Left forelimb (tissue), 1 donor: ENCODE measurements around the gene KPNA1.

Experiments used
- DNase-seq: peaks from one replicate; pipeline ENCODE4 v3.0.0-alpha.2; 2018; ENCODE audit warnings: low spot score

KPNA1 gene

DNA sequence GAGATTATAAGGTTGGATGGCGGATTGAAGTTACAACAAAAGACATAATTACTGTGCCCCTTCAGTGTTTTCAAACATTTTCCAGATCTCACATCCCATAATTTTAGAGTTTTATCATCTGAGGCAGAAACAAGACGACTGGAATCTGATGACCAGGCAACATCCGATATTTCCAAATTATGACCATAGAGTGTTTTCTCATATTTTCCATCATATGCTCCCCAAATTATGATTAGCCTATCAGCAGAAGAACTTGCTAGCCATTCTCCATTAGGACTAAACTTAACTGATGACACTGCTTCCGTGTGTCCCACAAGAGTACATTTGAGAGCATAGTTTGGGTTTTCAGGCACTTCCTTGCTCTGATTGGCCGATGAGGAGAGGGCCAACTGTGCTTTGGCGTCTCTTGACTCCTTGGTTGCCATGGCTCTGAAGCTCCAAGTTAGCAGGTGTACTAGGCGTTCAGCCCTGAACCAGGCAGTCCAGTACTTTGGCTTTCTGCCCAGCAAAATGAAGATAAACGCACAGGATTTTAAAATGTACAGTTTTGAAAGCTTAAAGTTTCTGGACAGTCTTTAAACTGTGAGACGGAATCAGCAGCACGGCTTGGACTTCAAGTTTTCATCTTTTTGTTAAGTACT lies 99.5 kb downstream of the KPNA1 start:
- peak; percentile 64 for DNase-seq

GRCh38 chr3:122414391-122414790 lies 100.3 kb downstream of the KPNA1 start:
- DNase-seq: no peak

DNA sequence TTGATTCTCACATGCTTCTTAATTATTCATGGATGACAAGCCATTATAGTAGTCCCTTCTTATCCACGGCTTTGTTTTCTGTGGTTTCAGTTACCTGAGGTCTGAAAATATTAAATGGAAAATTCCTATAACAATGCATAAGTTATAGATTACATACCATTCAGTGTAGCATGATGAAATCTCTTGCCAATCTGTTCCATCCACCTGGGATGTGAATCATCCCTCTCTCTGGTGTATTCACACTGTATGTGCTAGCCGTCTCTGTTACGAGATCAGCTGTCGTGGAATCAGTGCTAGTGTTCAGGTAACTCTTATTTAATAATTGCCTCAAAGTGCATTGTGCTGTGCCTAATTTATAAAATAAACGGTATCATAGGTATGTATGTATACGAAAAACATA lies 104.1 kb downstream of the KPNA1 start:
- DNase-seq: no peak

DNA sequence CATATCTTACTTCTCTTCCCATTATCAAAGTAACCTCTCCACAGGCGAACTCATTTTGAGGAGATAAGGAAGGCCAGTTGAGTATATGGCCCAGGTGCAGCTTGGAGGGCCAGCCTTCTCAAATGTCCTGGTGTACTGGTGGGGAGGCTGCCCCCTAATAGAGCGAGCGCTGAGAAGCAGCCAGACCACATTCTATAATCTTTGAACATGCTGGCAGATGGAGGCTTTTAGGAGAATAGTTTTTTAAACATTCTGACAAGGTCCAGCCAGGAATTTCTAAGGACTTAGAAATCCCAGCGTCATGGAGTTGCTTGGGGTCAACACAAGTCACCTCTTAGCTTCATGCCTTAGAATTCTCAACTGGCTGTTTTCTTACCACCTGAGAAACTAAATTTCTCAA lies 104.6 kb downstream of the KPNA1 start:
- DNase-seq: no peak

GRCh38 chr3:122409446-122409845 lies 105.3 kb downstream of the KPNA1 start:
- DNase-seq: no peak

GRCh38 chr3:122407946-122408345 lies 106.8 kb downstream of the KPNA1 start:
- no peak for DNase-seq

DNA sequence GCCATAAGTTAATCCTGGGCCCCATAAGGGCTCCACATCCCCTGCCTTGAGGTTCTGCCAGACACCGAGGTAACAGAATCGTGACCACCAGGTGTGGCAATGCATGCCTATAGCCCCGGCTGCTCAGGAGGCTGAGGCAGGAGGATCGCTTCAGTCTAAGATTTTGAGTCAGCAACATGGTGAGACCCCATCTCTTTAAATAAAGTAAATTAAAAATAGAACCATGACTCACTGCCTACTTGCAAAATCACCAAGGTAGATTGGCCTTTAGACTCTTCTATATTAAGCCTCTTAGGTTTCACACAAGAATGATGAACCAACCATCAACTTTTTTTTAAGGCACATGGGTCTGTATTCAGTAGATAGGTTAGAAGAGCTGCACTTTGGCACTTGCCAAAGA lies 108.5 kb downstream of the KPNA1 start:
- no peak for DNase-seq

DNA sequence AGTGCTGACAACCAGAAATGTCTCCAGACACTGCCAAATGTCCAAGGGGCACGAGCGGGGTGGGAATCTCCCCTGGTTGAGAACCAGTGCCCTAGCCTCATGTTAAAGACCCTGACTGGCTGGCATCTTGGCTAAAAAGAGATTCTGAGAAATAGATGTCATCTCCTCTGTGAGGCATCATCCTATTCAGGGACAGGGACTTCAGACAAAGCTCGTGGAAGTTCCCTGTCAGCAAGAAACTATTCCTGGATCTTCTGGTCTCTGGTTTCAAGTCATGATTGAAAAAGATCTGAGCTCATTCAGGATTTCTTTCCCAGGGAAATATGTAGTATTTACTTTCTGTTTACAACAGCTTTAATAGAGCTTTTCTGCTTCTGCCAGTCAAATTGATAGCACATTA lies 109.7 kb downstream of the KPNA1 start:
- DNase-seq: no peak

DNA sequence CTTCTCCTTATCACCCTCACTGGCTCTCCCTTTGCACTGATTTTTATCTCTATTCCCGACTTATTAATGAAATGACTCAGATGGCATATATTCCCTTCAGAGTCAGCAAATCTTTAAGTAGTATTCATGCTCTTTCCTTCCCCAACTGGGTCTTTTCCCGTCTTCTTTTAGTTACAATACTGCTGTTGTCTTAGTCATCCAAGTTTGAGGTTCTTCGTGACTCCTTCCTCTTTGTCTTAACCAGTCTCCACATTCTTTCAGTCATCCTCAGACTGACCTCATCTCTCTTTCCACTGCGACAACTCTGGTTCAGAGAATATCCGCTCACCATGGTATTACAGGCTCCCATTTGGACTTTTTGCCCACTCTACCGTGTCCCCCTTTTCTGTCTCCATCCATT lies 111.2 kb downstream of the KPNA1 start:
- no peak for DNase-seq

GRCh38 chr3:122398920-122399319 lies 115.8 kb downstream of the KPNA1 start:
- no peak for DNase-seq

GRCh38 chr3:122397201-122397600 lies 117.5 kb downstream of the KPNA1 start:
- no peak for DNase-seq

GRCh38 chr3:122396511-122396910 lies 118.2 kb downstream of the KPNA1 start:
- DNase-seq: no peak

GRCh38 chr3:122395582-122395981 lies 119.2 kb downstream of the KPNA1 start:
- DNase-seq: no peak

- DNase-seq: no peak
Measured at GRCh38 chr3:122394173-122394572, 120.6 kb downstream of the KPNA1 start.

GRCh38 chr3:122392868-122393844 lies 121.6 kb downstream of the KPNA1 start:
- no peak for DNase-seq

GRCh38 chr3:122391681-122392446 lies 122.9 kb downstream of the KPNA1 start:
- no peak for DNase-seq

DNA sequence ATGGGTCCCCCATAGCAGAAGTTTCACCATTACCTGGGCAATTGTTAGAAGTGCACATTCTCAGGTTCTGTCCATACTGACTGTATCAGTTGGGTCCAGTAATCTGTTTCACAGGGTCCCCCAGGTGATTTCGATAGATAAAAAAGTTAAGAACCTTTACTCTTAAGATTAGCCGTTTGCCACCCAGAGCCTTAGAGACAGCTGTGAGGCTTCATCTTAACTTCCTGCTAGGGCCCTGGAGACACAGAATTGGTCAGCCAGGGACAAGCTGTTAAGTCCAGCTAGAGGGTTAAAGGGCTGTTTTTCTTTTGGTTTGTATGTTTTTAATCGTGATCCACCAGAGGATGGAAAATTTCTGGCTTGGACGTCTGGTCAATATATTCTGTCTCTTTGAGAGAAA lies 124.1 kb downstream of the KPNA1 start:
- DNase-seq: no peak

- no peak for DNase-seq
Measured at GRCh38 chr3:122389892-122390291, 124.8 kb downstream of the KPNA1 start.

DNA sequence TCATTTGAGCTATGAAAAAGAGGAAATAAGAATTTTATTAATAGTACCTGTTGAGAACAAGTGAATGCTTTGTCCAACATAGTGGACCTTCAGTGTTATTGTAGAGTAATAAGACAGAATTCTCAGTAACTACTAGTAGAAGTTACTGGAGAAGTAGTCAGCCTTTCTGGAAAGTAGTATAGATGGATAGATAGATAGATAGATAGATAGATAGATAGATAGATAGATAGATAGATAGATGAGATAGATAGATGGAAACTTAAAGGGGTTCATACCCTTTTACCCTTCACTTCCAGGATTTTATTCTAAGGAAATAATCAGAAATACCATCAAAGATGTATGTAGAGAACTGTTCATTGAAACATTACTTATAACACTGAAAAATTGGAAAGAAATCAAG lies 125.5 kb downstream of the KPNA1 start:
- no peak for DNase-seq

DNA sequence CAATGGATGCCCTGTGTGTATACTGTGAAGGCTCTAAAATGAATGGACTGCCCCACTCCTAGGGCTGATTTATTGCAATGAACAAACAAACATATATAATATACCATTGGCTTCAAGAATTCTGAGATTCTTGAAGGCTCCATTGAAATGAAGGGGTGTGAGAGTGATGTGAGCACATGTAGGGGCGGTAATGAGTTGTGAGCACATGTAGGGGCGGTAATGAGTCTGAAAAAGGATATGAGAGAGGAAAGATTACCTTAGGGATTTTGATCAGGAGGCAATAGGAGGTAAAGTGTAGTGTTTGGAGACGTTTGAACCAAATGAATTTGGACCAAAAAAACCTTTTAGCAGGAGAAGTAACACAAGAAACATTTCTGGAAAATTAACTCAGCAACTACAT lies 127.0 kb downstream of the KPNA1 start:
- DNase-seq: no peak

DNA sequence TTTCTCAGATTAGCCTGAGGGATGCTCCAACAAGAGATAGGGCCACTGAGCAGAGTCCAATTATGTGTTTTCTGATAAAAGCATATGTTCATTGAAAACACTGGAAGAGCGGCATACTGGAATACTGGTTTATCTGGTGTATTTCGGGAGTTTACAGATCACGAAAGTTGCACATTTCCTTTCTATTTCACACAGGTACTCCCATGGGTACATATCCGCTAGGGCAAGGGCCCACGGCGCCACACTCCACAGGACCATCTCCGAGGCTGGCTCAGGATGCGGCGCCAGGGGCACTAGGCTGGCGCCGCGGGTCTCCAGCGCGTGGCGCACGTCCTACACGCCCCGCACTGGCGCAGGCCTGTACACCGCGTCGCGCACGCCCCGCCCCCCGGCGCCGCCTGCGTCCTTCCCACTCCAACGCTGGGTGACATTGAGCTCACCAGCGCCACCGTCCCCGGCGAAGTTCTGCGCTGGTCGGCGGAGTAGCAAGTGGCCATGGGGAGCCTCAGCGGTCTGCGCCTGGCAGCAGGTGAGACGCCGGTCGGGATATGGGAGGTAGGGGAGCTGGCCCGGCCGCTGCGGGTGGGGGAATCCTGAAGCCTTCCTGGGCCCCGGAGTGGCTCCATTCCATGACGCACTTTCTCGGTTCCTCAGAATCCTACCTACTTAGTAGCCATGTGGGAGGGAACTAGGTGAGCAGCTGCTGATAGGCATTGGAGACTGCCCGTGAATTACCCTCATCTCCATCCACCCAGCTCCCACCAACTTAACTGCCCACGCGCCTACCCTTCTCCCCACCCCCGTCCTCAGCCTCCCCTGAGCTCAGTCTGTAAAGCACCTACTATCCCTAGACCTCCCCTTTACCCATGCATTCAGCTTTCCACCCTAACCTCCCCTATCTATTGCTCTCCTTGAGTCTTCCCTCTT lies 130.7 kb downstream of the KPNA1 start, which contains the start of gene FAM162A:
TSS of gene FAM162A (plus strand) at position 412 of the 927 bp plus-strand sequence. CDS start at position 496, 84 bp downstream.
- DNase-seq: peak; percentile 95
